Kasumi-1 (cell line): ENCODE data around the gene UBE2G2.

Experiments used
- DNase-seq, 2 experiments: peaks; one replicate each; lab custom pipeline; 2025; lab: John Stamatoyannopoulos, UW

The UBE2G2 gene

GRCh38 chr21:44727757-44728156 is 73.9 kb downstream of the UBE2G2 start:
- no peak for DNase-seq

- DNase-seq = no peak
These were observed 74.3 kb downstream of the UBE2G2 start for GRCh38 chr21:44727321-44727720.

- no peak for DNase-seq
These were observed 74.8 kb downstream of the UBE2G2 start for GRCh38 chr21:44726826-44727225.

- DNase-seq = no peak
These were observed 76.7 kb downstream of the UBE2G2 start for GRCh38 chr21:44724926-44725325.

GRCh38 chr21:44724196-44724595 is 77.4 kb downstream of the UBE2G2 start:
- DNase-seq = no peak

GRCh38 chr21:44723177-44724131 is 78.2 kb downstream of the UBE2G2 start:
- no peak for DNase-seq

GRCh38 chr21:44722731-44723130 is 78.9 kb downstream of the UBE2G2 start:
- DNase-seq = no peak

GRCh38 chr21:44720170-44720569 is 81.5 kb downstream of the UBE2G2 start:
- DNase-seq = no peak
